Endothelial cell of umbilical vein (primary cell): Measurements from ENCODE around the gene ACBD6. TPM values are rescaled to one million over a fixed set of nuclear protein-coding genes. Genes with fewer than 3 reads are reported as not detected.

Source experiments
- BruUV-seq: library from RNA; stranded (reverse); fragments of 400-500 nt; replicated peaks from 2 replicates; lab custom pipeline; 2021; lab: Mats Ljungman, UMichigan
- CTCF ChIA-PET: fragments of 300-600, 350-600 bp; sonication (Branson Sonifier 250); formaldehyde crosslinking; loops from one replicate; lab custom pipeline; 2021; ENCODE audit warnings: antibody characterized with exemption, inconsistent platforms; lab: Charles Lee
- POLR2A ChIA-PET: fragments of 300-600, 350-600 bp; sonication (Branson Sonifier 250); formaldehyde crosslinking; loops from one replicate; lab custom pipeline; 2021; ENCODE audit warnings: antibody characterized with exemption, inconsistent platforms; lab: Charles Lee
- DNase-seq: peaks from one replicate; pipeline ENCODE4 v3.0.0-alpha.2; 2011; ENCODE audit warnings: low read depth, low spot score
- FAIRE-seq: peaks from 2 replicates; lab custom pipeline; 2011; peaks lifted over from hg19 to GRCh38; lab: Jason Lieb, UNC
- H2AFZ ChIP-seq: 2 replicates; pipeline ENCODE4 v1.6.0; 2012; ENCODE audit warnings: low read depth, low read length, control low read depth, inconsistent platforms
- H3K27ac ChIP-seq: 2 replicates; pipeline ENCODE4 v1.5.1; 2011; ENCODE audit warnings: low read depth, mild to moderate bottlenecking, control low read depth, low read length, moderate library complexity; ENCODE audit not compliant: insufficient read depth
- H3K27me3 ChIP-seq, 2 experiments: 2 replicates each; pipeline versions ENCODE4 v1.6.0 to v1.6.1; 2011; ENCODE audit warnings: low read length in 2 of 2, mixed read lengths in 1 of 2; ENCODE audit not compliant: control insufficient read depth in 2 of 2, insufficient read depth in 2 of 2
- H3K36me3 ChIP-seq, 2 experiments: 2 replicates in 1 of 2; 3 replicates in 1 of 2; pipeline ENCODE4 v1.5.1; 2011; ENCODE audit warnings: low read length in 2 of 2, mild to moderate bottlenecking in 1 of 2, moderate library complexity in 1 of 2; ENCODE audit not compliant: control insufficient read depth in 2 of 2, insufficient read depth in 2 of 2; ENCODE audit errors: extremely low read depth in 1 of 2
- H3K4me1 ChIP-seq: 3 replicates; pipeline ENCODE4 v1.5.1; 2011; ENCODE audit warnings: mild to moderate bottlenecking, low read length; ENCODE audit not compliant: control insufficient read depth, insufficient read depth; ENCODE audit errors: extremely low read depth
- H3K4me2 ChIP-seq: 2 replicates; pipeline ENCODE4 v1.6.1; 2011; ENCODE audit warnings: low read length, control low read depth, mixed read lengths; ENCODE audit not compliant: insufficient read depth
- H3K4me3 ChIP-seq, 3 experiments: fragments of 200-600 bp in 1 of 3; sonication (generic), shearing (Covaris generic) in 1 of 3; replicated peaks in 1 of 3; 2 replicates each; pipeline ENCODE4 v1.5.1; 2011 to 2016; ENCODE audit warnings: control low read depth in 3 of 3, low read length in 3 of 3, mild to moderate bottlenecking in 2 of 3, inconsistent platforms in 1 of 3, low read depth in 1 of 3, moderate library complexity in 1 of 3; ENCODE audit not compliant: insufficient read depth in 1 of 3
- H3K79me2 ChIP-seq: 2 replicates; pipeline ENCODE4 v1.6.0; 2012; ENCODE audit warnings: low read length, inconsistent platforms; ENCODE audit not compliant: control insufficient read depth, insufficient read depth
- H3K9ac ChIP-seq: replicated peaks from 2 replicates; pipeline ENCODE3; 2011; ENCODE audit warnings: low read length, control low read depth; ENCODE audit not compliant: insufficient read depth; ENCODE audit errors: extremely low read depth
- H3K9me1 ChIP-seq: replicated peaks from 3 replicates; pipeline ENCODE4 v1.6.0; 2011; ENCODE audit warnings: mild to moderate bottlenecking, low read length; ENCODE audit not compliant: control insufficient read depth, insufficient read depth; ENCODE audit errors: extremely low read depth
- H3K9me3 ChIP-seq: replicated peaks from 2 replicates; pipeline ENCODE4 v1.5.1; 2012; ENCODE audit warnings: low read length, inconsistent platforms; ENCODE audit not compliant: control insufficient read depth, insufficient read depth
- H4K20me1 ChIP-seq: replicated peaks from 2 replicates; pipeline ENCODE3; 2011; ENCODE audit warnings: mild to moderate bottlenecking, low read length; ENCODE audit not compliant: control insufficient read depth, insufficient read depth; ENCODE audit errors: extremely low read depth
- EZH2 ChIP-seq: IDR thresholded peaks from 2 replicates; pipeline ENCODE4 v1.6.1; 2012; ENCODE audit warnings: borderline replicate concordance, low read depth, mild to moderate bottlenecking, moderate library complexity, low read length, inconsistent platforms; ENCODE audit not compliant: severe bottlenecking
- FOS ChIP-seq: IDR thresholded peaks from 2 replicates; pipeline ENCODE4 v1.6.1; 2011; ENCODE audit warnings: mild to moderate bottlenecking, low read length, moderate library complexity, borderline replicate concordance; ENCODE audit not compliant: insufficient read depth
- GATA2 ChIP-seq: IDR thresholded peaks from 2 replicates; pipeline ENCODE4 v1.7.0; 2011; ENCODE audit warnings: low read depth, mild to moderate bottlenecking, moderate library complexity, mixed read lengths, low read length; ENCODE audit not compliant: insufficient read length, insufficient read depth
- JUN ChIP-seq: IDR thresholded peaks from 2 replicates; pipeline ENCODE4 v1.6.1; 2011; ENCODE audit warnings: borderline replicate concordance, low read depth; ENCODE audit not compliant: insufficient read length, insufficient read depth
- MAX ChIP-seq: IDR thresholded peaks from 2 replicates; pipeline ENCODE4 v1.6.1; 2011; ENCODE audit not compliant: insufficient read depth, insufficient read length
- MYC ChIP-seq: IDR thresholded peaks from one replicate; pipeline ENCODE4 v1.6.1; 2011; ENCODE audit warnings: mild to moderate bottlenecking, low read depth, low read length
- POLR2A ChIP-seq: IDR thresholded peaks from 2 replicates; pipeline ENCODE4 v1.6.1; 2012; ENCODE audit warnings: low read depth, mild to moderate bottlenecking, control low read depth, low read length
- POLR2AphosphoS5 ChIP-seq: IDR thresholded peaks from 2 replicates; pipeline ENCODE4 v1.6.1; 2012; ENCODE audit warnings: low read depth, mild to moderate bottlenecking, control low read depth, low read length, moderate library complexity; ENCODE audit not compliant: insufficient read depth
- dilution Hi-C: fragments of 300-500 bp; cut with MboI; formaldehyde crosslinking; loops from one replicate; pipeline ENCODE4 v1.15.0; 2019; ENCODE audit warnings: low sequenced_read_pairs; ENCODE audit not compliant: extremely low pct_ligation_motif_present
- intact Hi-C: fragments of 100-400 bp; cut with micrococcal nuclease; formaldehyde crosslinking; loops from one replicate; pipeline ENCODE4 v1.10.0; 2022
- polyA plus RNA-seq, 4 experiments: library from polyadenylated mRNA; depleted of rRNA in 3 of 4; stranded (reverse) in 3 of 4; unstranded in 1 of 4; fragments of >200 nt; gene quantifications; 2 replicates each; pipeline versions ENCODE4 v1.2.1 to v1.2.3, GENCODE V29; 2011 to 2012; ENCODE audit warnings: missing spikeins in 1 of 4
- total RNA-seq: library from RNA; stranded (reverse); gene quantifications from 2 replicates; pipeline ENCODE4 v1.2.3, GENCODE V29; 2021
- TF ChIP-seq, protein P1 (sequence below), 2 donors: IDR thresholded peaks; 1 replicate in 1 of 2; 2 replicates in 1 of 2; pipeline ENCODE4 v1.5.1; 2011; ENCODE audit warnings: low read length in 2 of 2, mild to moderate bottlenecking in 2 of 2, moderate library complexity in 2 of 2, control low read depth in 1 of 2, inconsistent platforms in 1 of 2, low read depth in 1 of 2; ENCODE audit not compliant: insufficient read depth in 1 of 2; ENCODE audit errors: extremely low read depth in 1 of 2

The ACBD6 gene
- total and polyA plus RNA-seq, 2 donors (not counting 3 experiments of a cell fraction or from before 2014, with no cell fraction given), result 55.6 to 56.4 TPM

DNA sequence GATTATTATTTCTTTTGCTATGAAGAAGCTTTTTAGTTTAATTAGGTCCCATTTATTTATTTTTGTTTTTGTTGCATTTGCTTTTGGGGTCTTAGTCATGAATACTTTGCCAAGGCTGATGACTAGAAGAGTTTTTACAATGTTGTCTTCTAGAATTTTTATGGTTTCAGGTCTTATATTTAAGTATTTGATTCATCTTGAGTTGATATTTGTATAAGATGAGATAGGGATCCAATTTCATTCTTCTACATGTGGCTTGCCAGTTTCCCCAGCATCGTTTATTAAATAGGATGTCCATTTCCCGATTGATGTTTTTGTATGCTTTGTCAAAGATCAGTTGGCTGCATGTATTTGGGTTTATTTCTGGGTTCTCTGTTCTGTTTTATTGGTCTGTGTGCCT is 8.5 kb upstream of the ACBD6 start:
- H3K27me3 ChIP-seq, result no peaks in the 10 kb centered on the region
- intact Hi-C loops, result no loop called here
- no peaks in the 10 kb centered on the region for H3K9me3 ChIP-seq
- no peak overlapping the region for H3K4me3 ChIP-seq
- no peaks in the 10 kb centered on the region for H3K36me3 ChIP-seq
- TF ChIP-seq POLR2AphosphoS5 (no peak), MYC (no peak), POLR2A (no peak), FOS (no peak), MAX (no peak), GATA2 (no peak), EZH2 (no peak), JUN (no peak)
- TF ChIP-seq, protein P1, sequence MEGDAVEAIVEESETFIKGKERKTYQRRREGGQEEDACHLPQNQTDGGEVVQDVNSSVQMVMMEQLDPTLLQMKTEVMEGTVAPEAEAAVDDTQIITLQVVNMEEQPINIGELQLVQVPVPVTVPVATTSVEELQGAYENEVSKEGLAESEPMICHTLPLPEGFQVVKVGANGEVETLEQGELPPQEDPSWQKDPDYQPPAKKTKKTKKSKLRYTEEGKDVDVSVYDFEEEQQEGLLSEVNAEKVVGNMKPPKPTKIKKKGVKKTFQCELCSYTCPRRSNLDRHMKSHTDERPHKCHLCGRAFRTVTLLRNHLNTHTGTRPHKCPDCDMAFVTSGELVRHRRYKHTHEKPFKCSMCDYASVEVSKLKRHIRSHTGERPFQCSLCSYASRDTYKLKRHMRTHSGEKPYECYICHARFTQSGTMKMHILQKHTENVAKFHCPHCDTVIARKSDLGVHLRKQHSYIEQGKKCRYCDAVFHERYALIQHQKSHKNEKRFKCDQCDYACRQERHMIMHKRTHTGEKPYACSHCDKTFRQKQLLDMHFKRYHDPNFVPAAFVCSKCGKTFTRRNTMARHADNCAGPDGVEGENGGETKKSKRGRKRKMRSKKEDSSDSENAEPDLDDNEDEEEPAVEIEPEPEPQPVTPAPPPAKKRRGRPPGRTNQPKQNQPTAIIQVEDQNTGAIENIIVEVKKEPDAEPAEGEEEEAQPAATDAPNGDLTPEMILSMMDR (IDR thresholded peaks at IDR 0.05; ENCODE audit: extremely low read depth in 1 of 2, insufficient read depth in 1 of 2, low read depth in 1 of 2, low read length in 2 of 2), result no peak
- peaks cover 14% of the 10 kb centered on the region for H3K4me1 ChIP-seq
- H3K79me2 ChIP-seq, result no peaks in the 10 kb centered on the region
- H2AFZ ChIP-seq, result no peak overlapping the region
- H4K20me1 ChIP-seq, result no peaks in the 10 kb centered on the region
- ChIA-PET CTCF (interaction anchor here (3.3 kb wide), 1 partner anchor 352 kb away, joined by 26 read pairs; no protein-coding TSS in a partner anchor), POLR2A (no interaction called here)
- no peak overlapping the region for H3K9ac ChIP-seq
- no peaks in the 10 kb centered on the region for H3K9me1 ChIP-seq
- no TSS peak for BruUV-seq
- FAIRE-seq (no peak), DNase-seq (no peak)
- dilution Hi-C loops, result loop anchor here (25.0 kb wide), 1 partner anchor 351 kb away; no protein-coding TSS in a partner anchor
- no peak overlapping the region for H3K27ac ChIP-seq
- H3K4me2 ChIP-seq, result no peak overlapping the region
